ENCODE data around the gene DSCAML1. TPM values are rescaled to one million over a fixed set of nuclear protein-coding genes. Genes with fewer than 3 reads are reported as not detected.

DSCAML1 gene
- total RNA-seq, 1 experiment from 2014 or later, result not detected

DNA sequence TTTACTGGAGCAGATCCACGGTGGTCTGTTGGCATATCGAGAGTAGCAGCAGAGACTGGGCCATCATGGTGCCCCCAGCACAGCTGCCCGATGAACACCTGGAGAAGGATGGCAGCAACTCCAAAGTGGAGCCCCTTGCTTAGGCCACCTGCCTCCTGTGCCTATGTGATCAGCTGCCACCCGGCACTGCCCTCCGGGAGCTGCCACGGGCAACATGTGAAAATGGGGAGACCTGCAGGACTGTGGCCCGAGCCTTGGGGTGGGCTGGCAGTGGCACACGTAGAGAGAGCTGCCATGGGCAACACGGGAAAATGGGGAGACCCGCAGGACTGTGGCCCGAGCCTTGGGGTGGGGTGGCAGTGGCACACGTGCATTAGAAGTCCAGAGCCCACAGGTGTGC, 24.4 kb upstream of the DSCAML1 start (continued):
- TF ChIP-seq, protein P1, sequence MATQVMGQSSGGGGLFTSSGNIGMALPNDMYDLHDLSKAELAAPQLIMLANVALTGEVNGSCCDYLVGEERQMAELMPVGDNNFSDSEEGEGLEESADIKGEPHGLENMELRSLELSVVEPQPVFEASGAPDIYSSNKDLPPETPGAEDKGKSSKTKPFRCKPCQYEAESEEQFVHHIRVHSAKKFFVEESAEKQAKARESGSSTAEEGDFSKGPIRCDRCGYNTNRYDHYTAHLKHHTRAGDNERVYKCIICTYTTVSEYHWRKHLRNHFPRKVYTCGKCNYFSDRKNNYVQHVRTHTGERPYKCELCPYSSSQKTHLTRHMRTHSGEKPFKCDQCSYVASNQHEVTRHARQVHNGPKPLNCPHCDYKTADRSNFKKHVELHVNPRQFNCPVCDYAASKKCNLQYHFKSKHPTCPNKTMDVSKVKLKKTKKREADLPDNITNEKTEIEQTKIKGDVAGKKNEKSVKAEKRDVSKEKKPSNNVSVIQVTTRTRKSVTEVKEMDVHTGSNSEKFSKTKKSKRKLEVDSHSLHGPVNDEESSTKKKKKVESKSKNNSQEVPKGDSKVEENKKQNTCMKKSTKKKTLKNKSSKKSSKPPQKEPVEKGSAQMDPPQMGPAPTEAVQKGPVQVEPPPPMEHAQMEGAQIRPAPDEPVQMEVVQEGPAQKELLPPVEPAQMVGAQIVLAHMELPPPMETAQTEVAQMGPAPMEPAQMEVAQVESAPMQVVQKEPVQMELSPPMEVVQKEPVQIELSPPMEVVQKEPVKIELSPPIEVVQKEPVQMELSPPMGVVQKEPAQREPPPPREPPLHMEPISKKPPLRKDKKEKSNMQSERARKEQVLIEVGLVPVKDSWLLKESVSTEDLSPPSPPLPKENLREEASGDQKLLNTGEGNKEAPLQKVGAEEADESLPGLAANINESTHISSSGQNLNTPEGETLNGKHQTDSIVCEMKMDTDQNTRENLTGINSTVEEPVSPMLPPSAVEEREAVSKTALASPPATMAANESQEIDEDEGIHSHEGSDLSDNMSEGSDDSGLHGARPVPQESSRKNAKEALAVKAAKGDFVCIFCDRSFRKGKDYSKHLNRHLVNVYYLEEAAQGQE (IDR thresholded peaks at IDR 0.05; ENCODE audit: low read depth), result no peak
- no peak for TF ChIP-seq SRF (IDR thresholded peaks at IDR 0.05; ENCODE audit: low read depth)
- no peak for TF ChIP-seq CEBPB (IDR thresholded peaks at IDR 0.05; ENCODE audit: low read depth)

DNA sequence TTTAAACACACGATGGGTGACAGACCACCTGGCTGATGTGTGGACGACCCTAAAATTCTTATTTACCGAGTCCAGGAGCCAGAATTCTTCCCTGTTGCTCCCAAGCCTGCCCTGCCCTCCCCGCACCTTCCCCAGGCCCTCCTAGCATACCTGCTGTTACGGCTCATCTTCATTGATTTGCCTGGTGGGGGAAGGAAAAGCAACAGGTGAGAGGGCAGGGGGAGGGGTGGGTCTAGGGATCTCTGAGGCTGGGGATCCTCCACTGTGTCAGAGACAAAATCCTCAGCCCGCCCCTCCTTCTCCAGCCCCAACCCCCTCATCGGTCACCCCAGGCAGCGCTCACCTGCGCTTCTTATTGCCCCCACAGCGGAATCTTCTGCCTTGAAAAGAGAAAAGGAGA, 23.5 kb upstream of the DSCAML1 start:
- Histone ChIP-seq H3K4me3 (replicated peaks in 1 of 2; ENCODE audit: low read depth in 1 of 2, low read length in 2 of 2) (no peak overlapping the region), H3K4me2 (ENCODE audit: low read length) (no peak overlapping the region), H3K9ac (ENCODE audit: low read length) (no peak overlapping the region), H3K27me3 (ENCODE audit: insufficient read depth, low read length) (no peaks in the 10 kb centered on the region), H3K79me2 (ENCODE audit: insufficient read depth, low read length) (no peaks in the 10 kb centered on the region), H4K20me1 (ENCODE audit: insufficient read depth) (no peaks in the 10 kb centered on the region), H3K4me1 (ENCODE audit: control insufficient read depth in 1 of 2, insufficient read depth in 2 of 2, low read length in 2 of 2) (peaks cover 15 to 48% of the 10 kb centered on the region in 2 experiments), H3K9me3 (ENCODE audit: control insufficient read depth in 1 of 2, insufficient read depth in 1 of 2, low read depth in 1 of 2, low read length in 2 of 2) (no peaks in the 10 kb centered on the region), H2AFZ (ENCODE audit: low read depth, low read length, poor library complexity, severe bottlenecking) (no peak overlapping the region), H3K36me3 (ENCODE audit: control insufficient read depth in 1 of 2, insufficient read depth in 2 of 2, low read length in 2 of 2) (no peaks in the 10 kb centered on the region), H3K9me2 (ENCODE audit: insufficient read depth) (no peaks in the 10 kb centered on the region), H3K27ac (ENCODE audit: low read depth, low read length) (no peak overlapping the region)
- intact Hi-C loops (cut with micrococcal nuclease), result no loop called here
- RAD21 ChIA-PET (ENCODE audit: low non-redundant PET in 1 of 2, low total read pairs in 2 of 2, uncharacterized antibody in 2 of 2, unreplicated experiment in 2 of 2), result interaction anchor here (1.3 to 1.4 kb wide), 2 partner anchors 126 to 233 kb away, joined by 3 read pairs; no protein-coding TSS in a partner anchor
- TF ChIP-seq, protein P2, sequence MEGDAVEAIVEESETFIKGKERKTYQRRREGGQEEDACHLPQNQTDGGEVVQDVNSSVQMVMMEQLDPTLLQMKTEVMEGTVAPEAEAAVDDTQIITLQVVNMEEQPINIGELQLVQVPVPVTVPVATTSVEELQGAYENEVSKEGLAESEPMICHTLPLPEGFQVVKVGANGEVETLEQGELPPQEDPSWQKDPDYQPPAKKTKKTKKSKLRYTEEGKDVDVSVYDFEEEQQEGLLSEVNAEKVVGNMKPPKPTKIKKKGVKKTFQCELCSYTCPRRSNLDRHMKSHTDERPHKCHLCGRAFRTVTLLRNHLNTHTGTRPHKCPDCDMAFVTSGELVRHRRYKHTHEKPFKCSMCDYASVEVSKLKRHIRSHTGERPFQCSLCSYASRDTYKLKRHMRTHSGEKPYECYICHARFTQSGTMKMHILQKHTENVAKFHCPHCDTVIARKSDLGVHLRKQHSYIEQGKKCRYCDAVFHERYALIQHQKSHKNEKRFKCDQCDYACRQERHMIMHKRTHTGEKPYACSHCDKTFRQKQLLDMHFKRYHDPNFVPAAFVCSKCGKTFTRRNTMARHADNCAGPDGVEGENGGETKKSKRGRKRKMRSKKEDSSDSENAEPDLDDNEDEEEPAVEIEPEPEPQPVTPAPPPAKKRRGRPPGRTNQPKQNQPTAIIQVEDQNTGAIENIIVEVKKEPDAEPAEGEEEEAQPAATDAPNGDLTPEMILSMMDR (IDR thresholded peaks at IDR 0.05 in 2 of 3, conservative IDR thresholded peaks at IDR 0.05 in 1 of 3; ENCODE audit: borderline replicate concordance in 1 of 3, insufficient read depth in 1 of 3, low read depth in 2 of 3, low read length in 2 of 3), result no peak
- no peak for ATAC-seq
- CTCF ChIA-PET, result interaction anchor here (1.0 to 10.0 kb wide), 3 partner anchors 13 to 233 kb away, joined by 4 to 224 read pairs (median 61); no protein-coding TSS in a partner anchor
- POLR2A ChIA-PET, result interaction anchor here (0.7 kb wide), 1 partner anchor 126 kb away, joined by 3 read pairs; no protein-coding TSS in a partner anchor
- no peak for DNase-seq (ENCODE audit: low read depth, low spot score)
- no TSS peak for BruUV-seq (replicated peaks)

Data from HCT116 (cell line).